WTC11 (cell line): Measurements from ENCODE around the gene TBL1XR1.

Experiments used
- NR3C1 ChIP-seq: sonication (generic); formaldehyde crosslinking; conservative IDR thresholded peaks from 2 replicates; pipeline ENCODE4 v1.8.1; 2023; ENCODE audit warnings: low read depth, mild to moderate bottlenecking, missing genetic modification reagents
- TF ChIP-seq, protein P1 (sequence below): sonication (generic); formaldehyde crosslinking; conservative IDR thresholded peaks from 2 replicates; pipeline ENCODE4 v1.8.1; 2022; ENCODE audit warnings: mild to moderate bottlenecking, missing genetic modification reagents
- TF ChIP-seq, protein P2 (sequence below): sonication (generic); formaldehyde crosslinking; IDR thresholded peaks from 2 replicates; pipeline ENCODE4 v1.8.1; 2022; ENCODE audit warnings: low read depth, mild to moderate bottlenecking, moderate library complexity, missing genetic modification reagents, borderline replicate concordance
- TF ChIP-seq, protein P3 (sequence below): fragments of 200-600 bp; IDR thresholded peaks from 2 replicates; pipeline ENCODE4 v1.8.0; 2022; ENCODE audit warnings: antibody characterized with exemption

DNA sequence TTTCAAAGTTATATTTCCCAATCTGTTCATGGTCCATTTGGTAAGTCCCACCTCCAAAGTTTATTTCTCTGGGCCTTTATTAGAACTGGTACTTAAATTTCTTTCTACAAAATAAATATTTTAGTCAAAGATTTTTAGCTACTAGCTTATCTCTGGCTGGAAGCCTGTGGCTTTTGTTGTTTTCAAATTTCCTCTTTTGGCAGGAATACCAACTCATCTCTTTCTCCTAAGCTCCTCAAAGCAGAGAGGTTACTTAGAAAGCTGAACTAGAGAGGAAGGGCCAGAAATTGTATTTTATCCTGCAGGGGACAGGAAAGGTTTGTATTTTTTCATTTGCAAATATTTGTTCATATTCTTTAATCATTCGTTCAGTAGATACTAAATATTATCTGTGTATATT, 227.8 kb downstream of the TBL1XR1 start:
- no peak for TF ChIP-seq NR3C1
- TF ChIP-seq, protein P1, sequence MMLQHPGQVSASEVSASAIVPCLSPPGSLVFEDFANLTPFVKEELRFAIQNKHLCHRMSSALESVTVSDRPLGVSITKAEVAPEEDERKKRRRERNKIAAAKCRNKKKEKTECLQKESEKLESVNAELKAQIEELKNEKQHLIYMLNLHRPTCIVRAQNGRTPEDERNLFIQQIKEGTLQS (CRISPR knock-in tag): no peak
- TF ChIP-seq, protein P2, sequence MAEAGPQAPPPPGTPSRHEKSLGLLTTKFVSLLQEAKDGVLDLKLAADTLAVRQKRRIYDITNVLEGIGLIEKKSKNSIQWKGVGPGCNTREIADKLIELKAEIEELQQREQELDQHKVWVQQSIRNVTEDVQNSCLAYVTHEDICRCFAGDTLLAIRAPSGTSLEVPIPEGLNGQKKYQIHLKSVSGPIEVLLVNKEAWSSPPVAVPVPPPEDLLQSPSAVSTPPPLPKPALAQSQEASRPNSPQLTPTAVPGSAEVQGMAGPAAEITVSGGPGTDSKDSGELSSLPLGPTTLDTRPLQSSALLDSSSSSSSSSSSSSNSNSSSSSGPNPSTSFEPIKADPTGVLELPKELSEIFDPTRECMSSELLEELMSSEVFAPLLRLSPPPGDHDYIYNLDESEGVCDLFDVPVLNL (CRISPR knock-in tag): no peak
- TF ChIP-seq, protein P3, sequence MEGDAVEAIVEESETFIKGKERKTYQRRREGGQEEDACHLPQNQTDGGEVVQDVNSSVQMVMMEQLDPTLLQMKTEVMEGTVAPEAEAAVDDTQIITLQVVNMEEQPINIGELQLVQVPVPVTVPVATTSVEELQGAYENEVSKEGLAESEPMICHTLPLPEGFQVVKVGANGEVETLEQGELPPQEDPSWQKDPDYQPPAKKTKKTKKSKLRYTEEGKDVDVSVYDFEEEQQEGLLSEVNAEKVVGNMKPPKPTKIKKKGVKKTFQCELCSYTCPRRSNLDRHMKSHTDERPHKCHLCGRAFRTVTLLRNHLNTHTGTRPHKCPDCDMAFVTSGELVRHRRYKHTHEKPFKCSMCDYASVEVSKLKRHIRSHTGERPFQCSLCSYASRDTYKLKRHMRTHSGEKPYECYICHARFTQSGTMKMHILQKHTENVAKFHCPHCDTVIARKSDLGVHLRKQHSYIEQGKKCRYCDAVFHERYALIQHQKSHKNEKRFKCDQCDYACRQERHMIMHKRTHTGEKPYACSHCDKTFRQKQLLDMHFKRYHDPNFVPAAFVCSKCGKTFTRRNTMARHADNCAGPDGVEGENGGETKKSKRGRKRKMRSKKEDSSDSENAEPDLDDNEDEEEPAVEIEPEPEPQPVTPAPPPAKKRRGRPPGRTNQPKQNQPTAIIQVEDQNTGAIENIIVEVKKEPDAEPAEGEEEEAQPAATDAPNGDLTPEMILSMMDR: no peak
